HG03354 (cell line): ENCODE measurements around the gene DOCK10.
"Not testable (repeated sequence)": the region's sequence is repeated elsewhere in the genome, so short reads cannot be mapped to it uniquely, and the experiment has no call there.

Experiments
- ATAC-seq: cut with Tn5 transposase; IDR thresholded peaks from one replicate; pipeline ENCODE4 v1.9.1; 2021; ENCODE audit warnings: mild to moderate bottlenecking; ENCODE audit not compliant: unreplicated experiment, poor library complexity, severe bottlenecking

Gene DOCK10

GRCh38 chr2:225047502-225047901 lies 5.2 kb upstream of the DOCK10 start:
- ATAC-seq: not testable (repeated sequence)

- ATAC-seq: no peak
Measured at GRCh38 chr2:225042800-225043167, 516 bp upstream of the DOCK10 start.

- peak; percentile 66 for ATAC-seq
Measured at GRCh38 chr2:225041207-225041850, 939 bp downstream of the DOCK10 start.

DNA sequence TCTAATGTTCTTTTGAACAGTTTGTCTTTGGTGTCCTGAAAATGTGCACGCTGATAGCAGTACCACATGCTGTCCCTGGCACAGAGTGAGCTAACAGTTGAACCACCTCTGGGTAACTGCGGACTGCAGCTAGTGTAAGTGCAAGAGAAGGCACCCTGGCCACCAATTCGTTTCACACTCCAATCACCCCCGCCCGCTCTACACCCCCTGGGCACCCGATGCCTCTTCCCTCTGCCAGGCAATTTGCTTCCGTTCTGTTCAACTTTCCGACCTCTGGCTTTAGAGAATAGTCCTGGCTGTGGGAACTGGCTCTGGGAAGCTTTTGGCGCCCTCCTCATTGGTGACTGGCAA lies 1.4 kb downstream of the DOCK10 start:
- ATAC-seq: peak; percentile 35

GRCh38 chr2:225040142-225040541 lies 2.1 kb downstream of the DOCK10 start:
- ATAC-seq: no peak

DNA sequence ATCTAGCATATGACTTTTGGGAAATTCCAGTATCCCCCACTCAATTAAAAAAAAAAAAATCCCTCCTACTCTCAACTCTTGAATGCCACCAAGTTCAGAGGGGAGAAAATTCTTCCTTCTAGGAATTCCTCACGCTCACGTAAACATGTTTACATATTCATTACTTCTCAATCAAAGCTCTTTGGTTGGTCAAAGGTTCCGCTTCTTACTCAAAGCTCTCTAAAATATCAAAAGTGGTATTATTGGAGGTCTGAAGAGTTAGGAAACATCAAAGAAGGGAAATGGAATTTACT lies 4.1 kb downstream of the DOCK10 start:
- ATAC-seq: no peak

DNA sequence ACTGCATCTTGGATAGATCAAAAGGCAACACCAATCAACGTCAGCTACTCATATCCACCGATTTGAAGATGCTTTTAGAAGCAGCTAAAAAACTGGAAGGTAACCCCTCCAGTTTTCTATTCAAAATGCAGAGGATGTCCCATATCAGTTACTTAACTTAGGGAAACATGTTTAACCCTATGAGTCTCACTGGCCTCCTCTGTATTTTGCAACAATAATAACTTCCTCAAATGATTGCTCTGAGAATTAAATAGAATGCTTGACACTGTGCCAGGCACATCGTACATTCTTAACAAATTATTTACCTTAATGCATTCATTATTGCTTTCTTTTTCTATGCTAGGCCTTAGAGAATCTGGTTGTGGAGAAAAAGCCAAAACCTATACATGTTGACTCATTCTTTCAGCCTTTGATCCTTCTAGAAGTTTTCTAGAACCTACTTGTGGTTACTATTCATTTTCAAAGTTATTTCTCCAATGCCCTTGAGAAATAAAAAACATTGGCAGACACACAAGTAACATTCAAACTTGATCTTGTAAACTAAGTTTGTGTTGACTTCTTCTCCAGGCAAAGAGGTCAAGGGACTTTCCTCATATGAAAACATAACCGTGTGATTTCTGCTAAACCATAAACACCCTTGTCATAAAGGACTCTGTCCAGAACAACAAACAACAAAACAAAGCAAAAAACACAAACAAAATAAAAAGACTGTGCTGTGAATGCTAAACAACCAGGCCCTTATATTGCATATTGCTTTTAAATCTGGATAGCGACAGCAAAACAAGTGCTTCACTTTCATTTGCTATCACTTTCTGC lies 4.6 kb downstream of the DOCK10 start:
- no peak for ATAC-seq

GRCh38 chr2:225036431-225036830 lies 5.8 kb downstream of the DOCK10 start:
- no peak for ATAC-seq

GRCh38 chr2:225033440-225034318 lies 8.6 kb downstream of the DOCK10 start:
- no peak for ATAC-seq

DNA sequence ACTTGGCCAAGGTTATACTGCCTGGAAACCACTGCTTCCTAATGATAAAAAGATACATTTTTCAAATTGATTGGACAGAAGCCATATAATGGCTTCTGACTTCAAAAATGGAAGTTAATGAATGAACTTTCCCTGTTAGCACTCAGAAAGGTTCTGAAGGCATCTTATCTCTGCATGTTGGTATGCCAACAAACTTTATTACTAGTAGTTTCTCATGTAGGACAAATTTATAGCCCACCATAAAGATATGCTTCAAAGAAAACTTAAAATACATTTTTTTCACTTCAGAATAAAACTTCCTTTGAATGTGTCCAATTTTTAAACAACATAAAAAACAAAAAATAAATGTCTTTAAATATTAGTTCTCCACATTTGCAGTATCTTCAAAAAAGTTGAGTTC lies 10.0 kb downstream of the DOCK10 start:
- ATAC-seq: no peak

DNA sequence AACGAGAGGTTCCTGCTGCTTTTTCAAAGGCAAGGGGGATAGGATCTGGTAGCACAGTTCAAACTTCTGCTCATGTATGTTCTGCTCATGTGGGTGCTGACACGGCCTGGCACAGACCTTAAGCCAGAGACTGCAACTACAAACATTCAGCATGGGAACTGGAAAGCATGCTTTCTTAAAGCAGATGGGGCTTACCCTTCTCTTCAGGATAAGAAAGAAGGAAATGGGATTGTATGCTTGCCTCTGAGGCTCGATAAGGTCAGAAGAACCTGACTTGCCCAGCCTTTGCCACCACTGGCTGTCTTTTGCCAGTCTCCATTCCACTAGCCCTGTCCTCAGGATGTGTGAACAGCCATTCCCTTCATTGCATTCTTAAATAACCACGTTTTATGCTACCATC lies 10.7 kb downstream of the DOCK10 start:
- no peak for ATAC-seq

DNA sequence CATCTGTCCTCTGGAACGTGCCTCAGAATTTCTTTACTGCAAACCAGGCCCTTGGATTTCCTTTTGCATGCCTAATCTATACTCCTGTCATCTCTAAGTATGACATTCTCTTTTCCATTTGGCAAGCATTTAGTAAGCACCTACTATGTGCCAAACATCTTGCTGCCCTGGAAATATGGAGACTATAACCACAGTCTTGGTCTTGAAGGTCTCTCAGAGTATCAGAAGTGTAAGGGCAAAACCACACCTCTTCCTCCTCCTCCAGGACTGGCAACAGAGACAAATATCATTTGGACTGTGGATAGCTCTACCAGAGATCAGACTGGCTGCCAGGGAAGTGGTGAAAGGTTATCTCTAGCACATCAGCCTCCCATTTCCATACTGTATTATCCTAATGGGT lies 11.4 kb downstream of the DOCK10 start:
- no peak for ATAC-seq

DNA sequence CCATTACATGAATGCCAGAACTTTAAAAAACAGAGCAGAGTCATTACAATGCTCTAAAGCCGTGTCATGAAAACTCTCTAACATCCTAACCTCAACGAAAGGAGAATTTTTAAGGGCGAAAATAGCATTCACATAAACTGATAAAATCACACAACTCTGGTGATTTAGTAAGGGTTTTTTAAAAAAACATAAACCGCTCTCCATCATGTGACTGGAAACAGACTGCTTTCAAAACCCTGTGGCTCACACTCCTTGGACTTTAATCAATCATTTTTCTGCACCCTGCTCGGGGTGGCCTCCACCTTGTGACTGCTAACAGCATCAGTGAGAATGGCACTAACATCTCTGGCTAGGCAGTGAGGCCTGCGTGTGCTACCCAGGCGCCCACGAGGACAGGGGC lies 12.1 kb downstream of the DOCK10 start:
- no peak for ATAC-seq

- no peak for ATAC-seq
Measured at GRCh38 chr2:225028572-225028971, 13.7 kb downstream of the DOCK10 start.

DNA sequence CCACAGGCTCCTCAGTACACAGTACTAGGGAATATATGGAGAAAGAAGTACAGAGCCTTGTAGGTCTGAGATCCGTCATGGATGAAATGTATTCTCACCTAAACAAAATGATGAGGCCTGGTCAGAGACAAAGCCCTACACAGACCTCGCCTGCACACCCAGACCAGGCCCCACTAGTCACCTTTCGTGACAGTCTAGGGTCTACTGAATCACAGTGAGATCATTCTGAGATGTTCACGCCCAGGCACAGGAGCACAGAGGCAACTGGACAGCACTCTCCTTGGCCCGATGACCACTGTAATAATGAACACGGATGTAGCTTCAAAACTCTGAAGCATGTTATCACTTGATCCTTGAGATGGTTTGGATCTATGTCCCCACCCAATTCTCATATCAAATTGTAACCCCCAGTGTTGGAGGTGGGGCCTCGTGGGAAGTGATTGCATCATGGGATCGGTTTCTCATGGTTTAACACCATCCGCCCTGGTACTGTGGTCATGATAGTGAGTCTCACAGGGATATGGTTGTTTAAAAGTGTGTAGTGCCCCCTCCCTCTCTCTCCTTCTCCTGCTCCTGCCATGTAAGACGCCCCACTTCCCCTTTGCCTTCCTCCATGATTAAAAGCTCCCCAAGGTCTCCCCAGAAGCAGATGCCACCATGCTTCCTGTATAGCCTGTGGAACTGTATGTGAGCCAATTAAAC lies 15.1 kb downstream of the DOCK10 start:
- ATAC-seq: no peak

DNA sequence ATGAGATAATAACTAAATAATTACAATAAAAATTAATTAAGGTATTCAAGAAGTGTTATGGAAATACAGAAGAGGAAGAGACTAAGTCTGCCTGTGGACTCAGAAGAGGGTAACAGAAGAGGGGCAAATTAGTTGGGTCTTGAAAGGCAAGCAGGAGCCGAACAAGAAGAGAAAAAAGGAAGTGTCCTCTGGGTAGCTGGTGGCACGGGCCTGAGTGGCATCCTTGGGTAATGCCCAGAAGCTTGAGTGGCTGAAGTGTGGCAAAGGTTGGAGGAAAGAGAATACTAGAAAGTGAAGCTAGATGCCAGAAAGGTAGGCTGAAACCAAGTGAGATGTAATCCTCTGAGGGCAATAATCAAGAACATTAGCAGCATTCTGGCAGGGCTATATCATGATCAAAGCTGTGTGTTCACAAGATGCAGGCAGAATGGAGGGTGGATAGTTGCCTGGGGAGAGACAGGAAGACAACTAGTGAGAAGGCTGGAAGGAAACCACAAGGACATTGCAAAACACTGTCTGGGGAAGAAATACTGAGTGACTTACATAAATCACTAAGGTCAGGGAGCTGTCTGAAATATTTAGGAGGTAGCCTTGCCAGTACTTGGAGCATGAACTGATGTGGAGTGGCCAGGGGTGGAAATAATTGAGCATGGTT lies 16.2 kb downstream of the DOCK10 start:
- peak; percentile 36 for ATAC-seq

DNA sequence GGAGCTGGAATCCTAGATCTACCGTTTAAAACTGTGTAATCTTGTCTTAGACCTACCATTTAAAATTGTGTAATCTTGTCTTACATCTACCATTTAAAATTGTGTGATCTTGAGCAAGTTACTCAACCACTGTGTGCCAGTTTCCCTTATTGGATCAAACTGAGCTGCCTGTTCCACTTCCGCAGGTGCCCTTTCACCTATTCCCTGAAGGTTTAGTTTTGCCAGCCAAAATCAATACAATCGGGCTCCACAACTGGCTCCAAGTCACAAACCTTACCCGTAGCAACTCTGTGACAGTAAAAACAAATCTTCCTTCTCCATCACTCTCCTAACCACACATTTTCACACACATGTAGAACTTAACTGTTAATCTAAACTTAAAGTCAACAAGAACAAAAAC lies 20.1 kb downstream of the DOCK10 start:
- ATAC-seq: no peak

DNA sequence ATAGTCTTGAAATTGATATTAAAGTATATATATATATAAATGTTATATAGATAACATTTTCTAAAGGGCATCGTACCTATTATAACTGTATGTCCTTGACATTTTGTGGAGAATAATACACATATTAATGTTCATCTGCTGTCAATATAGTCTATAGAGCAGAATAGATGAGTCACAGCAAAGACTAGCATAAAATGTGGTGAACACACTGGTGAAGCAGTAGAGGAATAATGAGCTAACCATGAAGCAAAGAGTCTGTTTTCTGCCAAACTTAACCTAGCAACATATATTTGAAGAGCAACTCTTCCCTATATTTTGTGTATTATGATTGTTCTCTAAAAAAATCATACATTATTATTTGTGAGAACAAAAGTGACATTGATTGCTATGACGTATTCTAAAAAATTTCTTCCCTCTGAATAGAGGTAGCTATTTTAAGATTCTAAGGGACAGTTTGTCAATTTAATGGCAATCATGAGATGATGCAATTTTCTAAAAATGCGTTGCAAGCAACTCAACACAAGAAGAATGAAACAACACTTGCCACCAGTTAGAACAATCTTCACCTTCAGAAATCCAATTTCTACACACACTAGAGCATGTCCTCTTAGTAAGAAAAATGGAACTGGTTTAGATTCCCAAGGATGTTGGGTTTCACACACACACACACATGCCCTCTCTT lies 22.0 kb downstream of the DOCK10 start:
- ATAC-seq: no peak

DNA sequence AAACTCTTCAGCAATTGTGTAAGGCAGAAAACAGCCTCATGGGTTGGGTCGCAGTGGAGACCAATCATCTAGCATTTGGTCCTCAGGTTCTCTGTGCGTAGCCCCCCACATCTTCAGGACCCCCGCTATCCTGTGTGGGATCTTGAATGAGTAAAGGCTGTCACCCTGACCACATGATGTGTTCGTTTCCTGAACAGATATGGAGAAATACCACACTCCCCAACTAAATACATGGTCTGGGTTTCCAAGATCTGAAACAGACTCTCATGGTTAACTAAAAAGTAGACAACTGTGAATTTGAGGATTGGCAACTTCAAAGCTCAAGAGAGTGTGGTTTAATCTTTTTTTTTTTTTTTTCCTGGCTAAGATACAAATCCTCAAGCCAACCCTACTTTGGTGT lies 23.2 kb downstream of the DOCK10 start:
- no peak for ATAC-seq
